Peyer's patch (tissue), 4 donors: Measurements from ENCODE around the gene SYNE1.

Source experiments
- CTCF ChIP-seq, 6 experiments: fragments of 450-650 bp in 4 of 6; fragments of 200-600 bp in 2 of 6; sonication (generic) in 1 of 6; IDR thresholded peaks; one replicate each; pipeline ENCODE4 v1.5.1; 2017 to 2019; ENCODE audit warnings: antibody characterized with exemption in 6 of 6, mild to moderate bottlenecking in 3 of 6, moderate library complexity in 1 of 6
- POLR2A ChIP-seq, 2 donors: fragments of 450-650 bp; IDR thresholded peaks; one replicate each; pipeline ENCODE4 v1.5.1; 2017; ENCODE audit warnings: antibody characterized with exemption in 2 of 2, mild to moderate bottlenecking in 2 of 2, moderate library complexity in 2 of 2

GRCh38 chr6:152472325-152472724, 164.8 kb downstream of the SYNE1 start:
- TF ChIP-seq CTCF (IDR thresholded peaks at IDR 0.05) (no peak), POLR2A (IDR thresholded peaks at IDR 0.05) (no peak)
